Measurements from ENCODE around the gene PHF2.

The PHF2 gene

GRCh38 chr9:93536874-93537273 is 39.5 kb upstream of the PHF2 start:
- peaks cover 18 to 60% (median 35%) of the 10 kb centered on the region in 3 donors for H3K36me3 ChIP-seq
- intact Hi-C loops (cut with DNase I; ENCODE audit: low total_unique reads) = no loop called here
- no peak for DNase-seq
- peaks cover 0 to 10% (median 5%) of the 10 kb centered on the region in 4 donors for H3K4me1 ChIP-seq
- no peak overlapping the region for H3K4me3 ChIP-seq
- H3K9me3 ChIP-seq = no peaks in the 10 kb centered on the region
- H3K27me3 ChIP-seq = no peaks in the 10 kb centered on the region
- H3K27ac ChIP-seq = no peak overlapping the region
- TF ChIP-seq CTCF (IDR thresholded peaks at IDR 0.05) = no peak

- H3K36me3 ChIP-seq = peaks cover 19 to 51% (median 21%) of the 10 kb centered on the region in 3 donors
- DNase-seq = no peak
- no peaks in the 10 kb centered on the region for H3K9me3 ChIP-seq
- no peaks in the 10 kb centered on the region for H3K27me3 ChIP-seq
- no peak for TF ChIP-seq CTCF (IDR thresholded peaks at IDR 0.05)
- no peak overlapping the region for H3K4me3 ChIP-seq
- no peak overlapping the region for H3K27ac ChIP-seq
- intact Hi-C loops (cut with DNase I; ENCODE audit: low total_unique reads) = no loop called here
- peaks cover 0 to 17% (median 7%) of the 10 kb centered on the region in 4 donors for H3K4me1 ChIP-seq
Measured at GRCh38 chr9:93540305-93540704, 36.1 kb upstream of the PHF2 start.

- H3K27me3 ChIP-seq = no peaks in the 10 kb centered on the region
- no peak overlapping the region for H3K4me3 ChIP-seq
- no peak overlapping the region for H3K27ac ChIP-seq
- H3K36me3 ChIP-seq = peaks cover 19 to 58% (median 22%) of the 10 kb centered on the region in 3 donors
- no peaks in the 10 kb centered on the region for H3K9me3 ChIP-seq
- intact Hi-C loops (cut with DNase I; ENCODE audit: low total_unique reads) = no loop called here
- TF ChIP-seq CTCF (IDR thresholded peaks at IDR 0.05) = no peak
- peaks cover 0 to 17% (median 7%) of the 10 kb centered on the region in 4 donors for H3K4me1 ChIP-seq
- DNase-seq = no peak
Measured at GRCh38 chr9:93541005-93541404, 35.4 kb upstream of the PHF2 start.

- peaks cover 19 to 64% (median 30%) of the 10 kb centered on the region in 3 donors for H3K36me3 ChIP-seq
- TF ChIP-seq CTCF (IDR thresholded peaks at IDR 0.05) = no peak
- intact Hi-C loops (cut with DNase I; ENCODE audit: low total_unique reads) = no loop called here
- peaks cover 0 to 17% (median 7%) of the 10 kb centered on the region in 4 donors for H3K4me1 ChIP-seq
- no peaks in the 10 kb centered on the region for H3K27me3 ChIP-seq
- DNase-seq = no peak
- no peaks in the 10 kb centered on the region for H3K9me3 ChIP-seq
- peak overlapping the region in 1 of 2 donors; percentile 15 for H3K27ac ChIP-seq
- H3K4me3 ChIP-seq = no peak overlapping the region
Measured at GRCh38 chr9:93541581-93542349, 34.6 kb upstream of the PHF2 start.

- TF ChIP-seq CTCF (IDR thresholded peaks at IDR 0.05) = no peak
- H3K4me1 ChIP-seq = peaks cover 0 to 17% (median 7%) of the 10 kb centered on the region in 4 donors
- H3K27ac ChIP-seq = no peak overlapping the region
- H3K27me3 ChIP-seq = no peaks in the 10 kb centered on the region
- intact Hi-C loops (cut with DNase I; ENCODE audit: low total_unique reads) = no loop called here
- H3K36me3 ChIP-seq = peaks cover 19 to 59% (median 42%) of the 10 kb centered on the region in 3 donors
- no peak for DNase-seq
- H3K4me3 ChIP-seq = no peak overlapping the region
- H3K9me3 ChIP-seq = no peaks in the 10 kb centered on the region
Measured at GRCh38 chr9:93543117-93543516, 33.3 kb upstream of the PHF2 start.

Data from tibial artery (tissue), 4 donors.